ENCODE data around the gene BABAM1. TPM values are rescaled to one million over a fixed set of nuclear protein-coding genes. Genes with fewer than 3 reads are reported as not detected.

The BABAM1 gene
- total and polyA plus RNA-seq, 9 of the 15 experiments (the other 6 are each of a cell fraction or from before 2014, with no cell fraction given) = 14.7 to 160 (median 113) TPM

DNA sequence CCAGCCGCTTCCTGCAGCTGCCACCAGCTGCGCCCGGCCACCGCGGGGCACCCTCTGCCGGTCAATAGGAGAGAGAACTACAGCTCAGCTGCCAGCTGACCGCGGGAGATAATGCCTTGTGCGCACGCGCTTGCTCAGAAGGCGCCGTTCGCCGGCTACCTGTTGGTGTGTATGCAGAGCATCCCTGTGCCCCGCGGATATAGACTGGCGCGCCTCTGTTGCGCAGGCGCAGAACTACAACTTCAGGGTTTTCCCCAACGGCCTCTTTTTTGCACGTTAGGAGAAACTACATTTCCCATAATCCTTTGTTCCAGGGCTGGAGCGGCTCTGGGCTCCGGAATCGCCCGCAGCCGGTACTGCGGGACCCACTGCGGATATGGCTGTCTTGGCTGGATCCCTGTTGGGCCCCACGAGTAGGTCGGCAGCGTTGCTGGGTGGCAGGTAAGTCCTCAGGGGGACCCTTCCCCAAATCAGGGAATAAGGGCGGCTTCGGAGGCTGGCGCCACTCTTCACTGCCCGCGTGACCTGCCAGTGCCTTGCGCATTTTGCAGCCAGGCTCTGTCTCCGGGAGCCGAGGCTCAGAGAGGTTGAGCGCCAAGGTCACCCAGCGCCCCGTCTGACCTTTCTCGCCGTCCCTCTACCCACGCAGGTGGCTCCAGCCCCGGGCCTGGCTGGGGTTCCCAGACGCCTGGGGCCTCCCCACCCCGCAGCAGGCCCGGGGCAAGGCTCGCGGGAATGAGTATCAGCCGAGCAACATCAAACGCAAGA is 38.5 kb downstream of the BABAM1 start, which contains the start of gene MRPL34 (continued):
- TF ChIP-seq TOE1 (IDR thresholded peaks at IDR 0.05; ENCODE audit: borderline replicate concordance) (0 out of 2 replicates have a peak, but pooled peaks have one; percentile 50), TOE1 (CRISPR knock-in tag; IDR thresholded peaks at IDR 0.05; ENCODE audit: borderline replicate concordance, low read depth) (no peak), TRIM24 (IDR thresholded peaks at IDR 0.05) (0 out of 4 replicates have a peak, but pooled peaks of 1 of the 2 experiments have one; percentile 23), ASH1L (IDR thresholded peaks at IDR 0.05; ENCODE audit: borderline replicate concordance, low read depth, partially characterized antibody) (no peak), ATF1 (CRISPR knock-in tag; IDR thresholded peaks at IDR 0.05) (no peak), ATF1 (tag; IDR thresholded peaks at IDR 0.05) (peak; percentile 37), BRD4 (IDR thresholded peaks at IDR 0.05) (no peak), PYGO2 (tag; IDR thresholded peaks at IDR 0.05) (no peak), ZFX (CRISPR knock-in tag; IDR thresholded peaks at IDR 0.05) (peak; percentile 89), RBM15 (IDR thresholded peaks at IDR 0.05; ENCODE audit: insufficient read depth, low read length) (no peak), XRCC4 (IDR thresholded peaks at IDR 0.05; ENCODE audit: extremely low read depth, insufficient read depth, insufficient read length) (no peak), SLC30A9 (CRISPR knock-in tag; IDR thresholded peaks at IDR 0.05) (no peak), HNRNPH1 (optimal IDR thresholded peaks at IDR 0.05; ENCODE audit: low read depth, low read length) (no peak), ZNF23 (CRISPR knock-in tag; IDR thresholded peaks at IDR 0.05) (no peak), ZNF586 (CRISPR knock-in tag; conservative IDR thresholded peaks at IDR 0.05) (no peak), CHD1 (IDR thresholded peaks at IDR 0.05; ENCODE audit: low read length) (no peak), EWSR1 (IDR thresholded peaks at IDR 0.05; ENCODE audit: borderline replicate concordance, low read depth, partially characterized antibody) (no peak), ZKSCAN8 (CRISPR knock-in tag; IDR thresholded peaks at IDR 0.05) (peak; percentile 72; the same call in 1 of the 2 replicates), MCM7 (IDR thresholded peaks at IDR 0.05) (no peak), ZNF76 (CRISPR knock-in tag; IDR thresholded peaks at IDR 0.05; ENCODE audit: borderline replicate concordance) (no peak), ZFP36 (IDR thresholded peaks at IDR 0.05; ENCODE audit: low read depth, low read length, partially characterized antibody) (peak; percentile 73), TFAM (CRISPR knock-in tag; conservative IDR thresholded peaks at IDR 0.05) (no peak), DPF2 (IDR thresholded peaks at IDR 0.05) (0 out of 2 replicates have a peak, but pooled peaks have one; percentile 11), PHF21A (IDR thresholded peaks at IDR 0.05; ENCODE audit: borderline replicate concordance, low read depth) (no peak), TCFL5 (CRISPR knock-in tag; conservative IDR thresholded peaks at IDR 0.05) (no peak), HOXB6 (CRISPR knock-in tag; IDR thresholded peaks at IDR 0.05; ENCODE audit: borderline replicate concordance) (no peak)
- TF ChIP-seq, protein P1, sequence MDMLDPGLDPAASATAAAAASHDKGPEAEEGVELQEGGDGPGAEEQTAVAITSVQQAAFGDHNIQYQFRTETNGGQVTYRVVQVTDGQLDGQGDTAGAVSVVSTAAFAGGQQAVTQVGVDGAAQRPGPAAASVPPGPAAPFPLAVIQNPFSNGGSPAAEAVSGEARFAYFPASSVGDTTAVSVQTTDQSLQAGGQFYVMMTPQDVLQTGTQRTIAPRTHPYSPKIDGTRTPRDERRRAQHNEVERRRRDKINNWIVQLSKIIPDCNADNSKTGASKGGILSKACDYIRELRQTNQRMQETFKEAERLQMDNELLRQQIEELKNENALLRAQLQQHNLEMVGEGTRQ (CRISPR knock-in tag; IDR thresholded peaks at IDR 0.05) = peak; percentile 81
- TF ChIP-seq, protein P2, sequence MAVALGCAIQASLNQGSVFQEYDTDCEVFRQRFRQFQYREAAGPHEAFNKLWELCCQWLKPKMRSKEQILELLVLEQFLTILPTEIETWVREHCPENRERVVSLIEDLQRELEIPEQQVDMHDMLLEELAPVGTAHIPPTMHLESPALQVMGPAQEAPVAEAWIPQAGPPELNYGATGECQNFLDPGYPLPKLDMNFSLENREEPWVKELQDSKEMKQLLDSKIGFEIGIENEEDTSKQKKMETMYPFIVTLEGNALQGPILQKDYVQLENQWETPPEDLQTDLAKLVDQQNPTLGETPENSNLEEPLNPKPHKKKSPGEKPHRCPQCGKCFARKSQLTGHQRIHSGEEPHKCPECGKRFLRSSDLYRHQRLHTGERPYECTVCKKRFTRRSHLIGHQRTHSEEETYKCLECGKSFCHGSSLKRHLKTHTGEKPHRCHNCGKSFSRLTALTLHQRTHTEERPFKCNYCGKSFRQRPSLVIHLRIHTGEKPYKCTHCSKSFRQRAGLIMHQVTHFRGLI (CRISPR knock-in tag; IDR thresholded peaks at IDR 0.05) = no peak

All from K562 (cell line).